PC-3 (cell line): ENCODE results near the gene DBF4B. TPM values are rescaled to one million over a fixed set of nuclear protein-coding genes. Genes with fewer than 3 reads are reported as not detected.
"Not testable (repeated sequence)": the region's sequence is repeated elsewhere in the genome, so short reads cannot be mapped to it uniquely, and the experiment has no call there.

Experiments
- ATAC-seq: fragments of 200-7000 bp; cut with Tn5 transposase; 2 replicates; pipeline ENCODE4 v1.9.1; 2020; ENCODE audit warnings: mild to moderate bottlenecking, moderate library complexity
- BruUV-seq: library from RNA; stranded (reverse); fragments of 400-500 nt; replicated peaks from 2 replicates; lab custom pipeline; 2021; lab: Mats Ljungman, UMichigan
- CTCF ChIA-PET: fragments of 300-600 bp; sonication (Branson Sonifier 250); formaldehyde crosslinking; loops from one replicate; lab custom pipeline; 2022; ENCODE audit warnings: antibody characterized with exemption; lab: Charles Lee
- POLR2A ChIA-PET: fragments of 300-600 bp; sonication (Branson Sonifier 250); formaldehyde crosslinking; loops from one replicate; lab custom pipeline; 2022; ENCODE audit warnings: antibody characterized with exemption; ENCODE audit not compliant: unreplicated experiment; lab: Charles Lee
- DNase-seq: peaks from one replicate; pipeline ENCODE4 v3.0.0-alpha.2; 2015
- H2AFZ ChIP-seq: fragments of 300-600 bp; sonication (generic); 2 replicates; pipeline ENCODE4 v1.6.0; 2016; ENCODE audit warnings: antibody characterized with exemption, low read length
- H3F3A ChIP-seq: fragments of 300-600 bp; sonication (generic); one replicate; pipeline ENCODE4 v1.6.0; 2017; ENCODE audit warnings: antibody characterized with exemption, low read length, control low read depth, mild to moderate bottlenecking; ENCODE audit not compliant: unreplicated experiment
- H3K27ac ChIP-seq: fragments of 300-600 bp; sonication (generic); 2 replicates; pipeline ENCODE4 v1.5.1; 2016; ENCODE audit warnings: mild to moderate bottlenecking, low read length
- H3K27me3 ChIP-seq: fragments of 300-600 bp; sonication (generic); 2 replicates; pipeline ENCODE4 v1.6.1; 2016; ENCODE audit warnings: low read length, mixed read lengths
- H3K36me3 ChIP-seq: fragments of 300-600 bp; sonication (generic); 2 replicates; pipeline ENCODE4 v1.6.1; 2016; ENCODE audit warnings: low read depth, mixed run types, low read length, mixed read lengths
- H3K4me1 ChIP-seq: fragments of 300-600 bp; sonication (generic); 2 replicates; pipeline ENCODE4 v1.5.1; 2016; ENCODE audit warnings: low read length; ENCODE audit not compliant: insufficient read depth
- H3K4me2 ChIP-seq: fragments of 300-600 bp; sonication (generic); 2 replicates; pipeline ENCODE4 v1.6.0; 2016; ENCODE audit warnings: low read length
- H3K4me3 ChIP-seq: fragments of 300-600 bp; sonication (generic); 2 replicates; pipeline ENCODE4 v1.5.1; 2016; ENCODE audit warnings: mild to moderate bottlenecking, low read length, mixed read lengths
- H3K79me2 ChIP-seq: fragments of 300-600 bp; sonication (generic); 2 replicates; pipeline ENCODE4 v1.6.1; 2017; ENCODE audit warnings: low read length, mixed read lengths
- H3K9ac ChIP-seq: fragments of 300-600 bp; sonication (generic); 2 replicates; pipeline ENCODE4 v1.6.0; 2016; ENCODE audit warnings: mild to moderate bottlenecking, low read length
- H3K9me2 ChIP-seq: fragments of 300-600 bp; sonication (generic); replicated peaks from 2 replicates; pipeline ENCODE4 v1.6.1; 2016; ENCODE audit warnings: mixed run types, low read length, mixed read lengths
- H3K9me3 ChIP-seq: fragments of 300-600 bp; sonication (generic); 2 replicates; pipeline ENCODE4 v1.6.1; 2016; ENCODE audit warnings: low read length, mixed read lengths
- H4K20me1 ChIP-seq: fragments of 300-600 bp; sonication (generic); 2 replicates; pipeline ENCODE4 v1.6.1; 2016; ENCODE audit warnings: low read length, mixed read lengths
- CTCF ChIP-seq: fragments of 300-600 bp; sonication (generic); conservative IDR thresholded peaks from 2 replicates; pipeline ENCODE4 v1.5.1; 2017; ENCODE audit warnings: antibody characterized with exemption, low read depth, mild to moderate bottlenecking, low read length
- EZH2 ChIP-seq: fragments of 300-600 bp; sonication (generic); IDR thresholded peaks from one replicate; pipeline ENCODE4 v1.6.1; 2017; ENCODE audit warnings: antibody characterized with exemption, mild to moderate bottlenecking, low read length; ENCODE audit not compliant: unreplicated experiment
- EZH2phosphoT487 ChIP-seq: fragments of 300-600 bp; sonication (generic); IDR thresholded peaks from 2 replicates; pipeline ENCODE4 v1.6.1; 2018; ENCODE audit warnings: mild to moderate bottlenecking, antibody characterized with exemption, low read length, borderline replicate concordance
- intact Hi-C: fragments of 100-400 bp; cut with micrococcal nuclease; formaldehyde crosslinking; loops from 2 replicates; pipeline ENCODE4 v1.9.0; 2023
- total RNA-seq: library from RNA; depleted of rRNA; stranded (reverse); fragments of >200 nt; gene quantifications from 2 replicates; pipeline ENCODE4 v1.2.3, GENCODE V29; 2014

DBF4B gene
- total RNA-seq, 1 experiment from 2014 or later: 17.9 TPM

DNA sequence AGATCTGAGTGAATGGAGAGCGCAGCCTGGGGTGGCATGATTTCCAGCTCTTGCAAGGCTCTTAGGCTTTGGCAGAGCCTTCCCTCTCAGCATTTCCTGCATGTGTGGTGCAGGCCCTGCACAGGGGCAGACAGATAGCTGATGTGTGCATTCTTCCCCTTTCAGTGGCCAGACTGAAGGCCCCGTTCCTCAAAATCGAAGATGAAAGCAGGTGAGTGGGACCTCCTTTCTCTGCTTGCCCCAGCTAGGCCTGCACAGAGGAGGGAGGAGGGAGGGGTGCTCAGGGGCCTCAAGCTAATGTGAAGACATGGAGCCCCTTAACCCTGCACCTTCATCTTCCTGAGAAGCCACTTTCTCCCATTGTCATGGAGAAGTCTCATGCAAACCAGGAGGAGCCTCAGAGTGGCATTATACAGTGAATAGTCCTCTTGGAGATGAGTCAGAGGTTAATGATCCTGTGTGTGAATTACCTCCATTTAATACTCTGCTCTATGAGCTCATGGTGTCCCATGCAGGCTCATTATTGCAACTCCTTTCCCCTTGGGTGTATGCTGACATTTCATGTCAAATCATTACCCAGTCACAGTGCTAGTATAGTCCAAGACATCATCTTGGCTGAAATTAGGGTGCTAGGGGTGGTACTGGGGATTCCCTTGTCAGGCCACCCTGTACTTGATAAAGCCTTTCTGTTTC lies 29.9 kb downstream of the DBF4B start:
- BruUV-seq: no TSS peak
- no peaks in the 10 kb centered on the region for H3K27me3 ChIP-seq
- no peak overlapping the region for H3K9ac ChIP-seq
- peak; percentile 68 for ATAC-seq
- H3K9me2 ChIP-seq: no peaks in the 10 kb centered on the region
- H3K27ac ChIP-seq: no peak overlapping the region
- no peak for DNase-seq
- peaks cover 29% of the 10 kb centered on the region; the same call in 1 of the 2 replicates for H3K36me3 ChIP-seq
- no peak for TF ChIP-seq EZH2phosphoT487
- TF ChIP-seq EZH2: no peak
- no peak for TF ChIP-seq CTCF
- H3K79me2 ChIP-seq: no peaks in the 10 kb centered on the region
- H3K4me2 ChIP-seq: no peak overlapping the region
- H3F3A ChIP-seq: no peaks in the 10 kb centered on the region
- no peak overlapping the region for H3K4me3 ChIP-seq
- intact Hi-C loops: no loop called here
- no peaks in the 10 kb centered on the region for H4K20me1 ChIP-seq
- CTCF ChIA-PET: no interaction called here
- H3K9me3 ChIP-seq: no peaks in the 10 kb centered on the region
- H2AFZ ChIP-seq: no peak overlapping the region
- H3K4me1 ChIP-seq: no peaks in the 10 kb centered on the region
- POLR2A ChIA-PET: no interaction called here

DNA sequence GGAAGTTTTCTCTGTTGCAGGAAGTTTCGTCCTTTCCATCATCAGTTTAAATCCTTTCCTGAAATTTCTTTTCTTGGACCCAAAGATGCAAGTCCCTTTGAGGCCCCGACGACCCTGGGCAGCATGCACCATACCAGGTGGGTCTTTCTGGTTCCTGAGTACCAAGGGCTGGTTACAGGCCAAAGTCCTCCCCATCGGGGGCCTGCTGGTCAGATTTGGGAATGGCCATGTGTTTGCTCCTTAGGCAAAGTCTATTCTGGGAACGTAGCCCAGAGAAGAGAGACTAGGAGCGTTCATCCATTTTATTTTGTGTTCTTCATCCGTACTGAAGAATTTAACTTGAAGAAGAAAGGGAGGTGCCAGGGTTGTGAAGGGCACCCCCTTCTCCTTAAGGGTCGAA lies 32.9 kb downstream of the DBF4B start:
- no peaks in the 10 kb centered on the region for H4K20me1 ChIP-seq
- ATAC-seq: no peak
- ChIA-PET CTCF (no interaction called here), POLR2A (no interaction called here)
- H3K27me3 ChIP-seq: no peaks in the 10 kb centered on the region
- H3K9ac ChIP-seq: no peak overlapping the region
- H3K9me3 ChIP-seq: no peaks in the 10 kb centered on the region
- TF ChIP-seq EZH2phosphoT487 (no peak), CTCF (no peak), EZH2 (no peak)
- no peak overlapping the region for H3K4me3 ChIP-seq
- intact Hi-C loops: no loop called here
- no peaks in the 10 kb centered on the region for H3K4me1 ChIP-seq
- no peaks in the 10 kb centered on the region for H3K79me2 ChIP-seq
- H3K36me3 ChIP-seq: peaks cover 17% of the 10 kb centered on the region; the same call in 1 of the 2 replicates
- H3K9me2 ChIP-seq: no peaks in the 10 kb centered on the region
- H3K27ac ChIP-seq: no peak overlapping the region
- no peak for DNase-seq
- H3K4me2 ChIP-seq: no peak overlapping the region
- H3F3A ChIP-seq: no peaks in the 10 kb centered on the region
- BruUV-seq: no TSS peak
- H2AFZ ChIP-seq: no peak overlapping the region

DNA sequence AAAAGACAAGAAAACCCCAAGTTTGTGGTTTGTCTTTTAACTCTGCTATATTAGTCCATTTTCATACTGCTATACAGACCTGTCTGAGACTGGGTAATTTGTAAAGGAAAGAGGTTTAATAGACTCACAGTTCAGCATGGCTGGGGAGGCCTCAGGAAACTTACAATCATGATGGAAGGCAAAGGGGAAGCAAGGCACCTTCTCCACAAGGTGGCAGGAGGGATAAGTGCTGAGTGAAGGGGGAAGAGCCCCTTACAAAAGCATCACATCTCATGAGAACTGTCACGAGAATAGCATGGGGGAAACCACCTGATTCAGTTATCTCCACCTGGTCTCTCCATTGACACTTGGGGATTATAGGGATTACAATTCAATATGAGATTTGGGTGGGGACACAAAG lies 36.8 kb downstream of the DBF4B start:
- ChIA-PET CTCF (no interaction called here), POLR2A (interaction anchor here (0.7 kb wide), 1 partner anchor 178 kb away, joined by 18 read pairs; no protein-coding TSS in a partner anchor)
- Histone ChIP-seq H3K27ac (no peak overlapping the region), H3K9ac (no peak overlapping the region), H3K4me2 (no peak overlapping the region), H4K20me1 (no peaks in the 10 kb centered on the region), H3K36me3 (peaks cover 23% of the 10 kb centered on the region; the same call in 1 of the 2 replicates), H3K9me3 (no peaks in the 10 kb centered on the region), H3K79me2 (no peaks in the 10 kb centered on the region), H2AFZ (no peak overlapping the region), H3F3A (no peaks in the 10 kb centered on the region), H3K4me3 (no peak overlapping the region), H3K27me3 (no peaks in the 10 kb centered on the region), H3K9me2 (no peaks in the 10 kb centered on the region), H3K4me1 (no peaks in the 10 kb centered on the region)
- ATAC-seq (no peak), DNase-seq (no peak)
- intact Hi-C loops: no loop called here
- no TSS peak for BruUV-seq
- no peak for TF ChIP-seq EZH2phosphoT487
- no peak for TF ChIP-seq EZH2
- peak; percentile 29; the same call in 1 of the 2 replicates for TF ChIP-seq CTCF

GRCh38 chr17:44745738-44746137 lies 37.3 kb downstream of the DBF4B start:
- ATAC-seq, H3K9me2 ChIP-seq, H3K4me3 ChIP-seq, CTCF ChIA-PET, intact Hi-C loops, H3K9me3 ChIP-seq, H3K4me1 ChIP-seq, H2AFZ ChIP-seq, DNase-seq, H3K27me3 ChIP-seq, H3K27ac ChIP-seq, H3K4me2 ChIP-seq, BruUV-seq, H4K20me1 ChIP-seq, H3K9ac ChIP-seq, H3F3A ChIP-seq, H3K79me2 ChIP-seq: not testable (repeated sequence)
- peaks cover 23% of the 10 kb centered on the region; the same call in 1 of the 2 replicates for H3K36me3 ChIP-seq
- POLR2A ChIA-PET: interaction anchor here (0.7 kb wide), 1 partner anchor 177 kb away, joined by 18 read pairs; no protein-coding TSS in a partner anchor
